ENCODE measurements around the gene USP49. TPM values are rescaled to one million over a fixed set of nuclear protein-coding genes. Genes with fewer than 3 reads are reported as not detected.

Gene USP49
- total and polyA plus RNA-seq, 10 of the 15 experiments (the other 5 are each of a cell fraction or from before 2014, with no cell fraction given), result 1.0 to 7.7 (median 4.3) TPM

DNA sequence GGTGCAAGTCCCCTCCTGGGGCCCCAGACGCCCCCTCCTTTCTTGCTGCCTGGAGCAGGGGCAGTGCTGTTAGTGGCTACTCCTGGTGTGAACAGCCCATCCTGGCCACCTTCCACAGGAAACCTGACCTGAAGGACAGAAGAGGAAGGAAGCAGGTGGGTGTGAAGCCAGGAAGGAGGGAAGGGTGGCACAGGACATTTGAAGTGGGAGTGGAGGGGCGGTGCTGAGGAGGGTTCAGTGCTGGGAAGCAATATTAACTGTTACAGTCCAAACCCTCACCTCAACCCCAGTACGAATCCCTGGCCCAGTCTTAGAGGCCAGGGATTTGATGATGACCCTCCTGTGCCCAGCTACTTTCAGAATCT, 113.8 kb downstream of the USP49 start:
- H3K79me2 ChIP-seq (ENCODE audit: control insufficient read depth, insufficient read depth, low read length), result no peaks in the 10 kb centered on the region
- H3K4me2 ChIP-seq (ENCODE audit: control insufficient read depth, insufficient read depth), result no peak overlapping the region
- 10% methylated on average over 3 of the region's 3 CpGs for WGBS (ENCODE audit: insufficient coverage, insufficient replicate concordance, low lambda C conversion rate, missing lambda C conversion rate)
- no peak overlapping the region for H3K9ac ChIP-seq (ENCODE audit: control insufficient read depth, insufficient read depth, low read length)
- H3K36me3 ChIP-seq (ENCODE audit: control insufficient read depth in 2 of 2, insufficient read depth in 2 of 2, low read length in 1 of 2), result peaks cover 0 to 3% of the 10 kb centered on the region in 2 experiments; a peak in 1 of 4 replicates
- ATAC-seq, result no peak
- RAD21 ChIA-PET (ENCODE audit: unreplicated experiment), result interaction anchor here (1.0 to 1.9 kb wide), 2 partner anchors 48 to 264 kb away, joined by 3 to 9 read pairs; no protein-coding TSS in a partner anchor
- in situ Hi-C loops (cut with MboI), result no loop called here
- H3K4me3 ChIP-seq, result no peak overlapping the region
- POLR2A ChIA-PET, result no interaction called here
- no peak for DNase-seq (ENCODE audit: low read depth, low spot score)
- no peak overlapping the region for H3K27ac ChIP-seq (ENCODE audit: control insufficient read depth, insufficient read depth)
- H3K27me3 ChIP-seq (replicated peaks in 1 of 2; ENCODE audit: control insufficient read depth in 2 of 2, insufficient read depth in 2 of 2, low read length in 1 of 2), result no peaks in the 10 kb centered on the region
- CTCF ChIA-PET, result interaction anchor here (0.9 to 8.3 kb wide), 5 partner anchors 10 to 324 kb away, joined by 3 to 141 read pairs (median 4); no protein-coding TSS in a partner anchor
- FAIRE-seq, result no peak
- SMC1A ChIA-PET (ENCODE audit: uncharacterized antibody, unreplicated experiment), result interaction anchor here (2.7 kb wide), 1 partner anchor 263 kb away, joined by 20 read pairs; no protein-coding TSS in a partner anchor
- BruUV-seq (replicated peaks), result no TSS peak
- no peak overlapping the region for H2AFZ ChIP-seq (ENCODE audit: control insufficient read depth, low read depth, low read length)
- H3K9me3 ChIP-seq (replicated peaks; ENCODE audit: control insufficient read depth, insufficient read depth, low read length), result no peaks in the 10 kb centered on the region
- intact Hi-C loops (cut with micrococcal nuclease; ENCODE audit: unreplicated experiment), result loop anchor here (2.0 to 5.0 kb wide), 2 partner anchors 385 to 431 kb away; no protein-coding TSS in a partner anchor
- H3K4me1 ChIP-seq (ENCODE audit: control insufficient read depth, insufficient read depth, low read length), result peaks cover 29% of the 10 kb centered on the region
- TF ChIP-seq, protein P1, sequence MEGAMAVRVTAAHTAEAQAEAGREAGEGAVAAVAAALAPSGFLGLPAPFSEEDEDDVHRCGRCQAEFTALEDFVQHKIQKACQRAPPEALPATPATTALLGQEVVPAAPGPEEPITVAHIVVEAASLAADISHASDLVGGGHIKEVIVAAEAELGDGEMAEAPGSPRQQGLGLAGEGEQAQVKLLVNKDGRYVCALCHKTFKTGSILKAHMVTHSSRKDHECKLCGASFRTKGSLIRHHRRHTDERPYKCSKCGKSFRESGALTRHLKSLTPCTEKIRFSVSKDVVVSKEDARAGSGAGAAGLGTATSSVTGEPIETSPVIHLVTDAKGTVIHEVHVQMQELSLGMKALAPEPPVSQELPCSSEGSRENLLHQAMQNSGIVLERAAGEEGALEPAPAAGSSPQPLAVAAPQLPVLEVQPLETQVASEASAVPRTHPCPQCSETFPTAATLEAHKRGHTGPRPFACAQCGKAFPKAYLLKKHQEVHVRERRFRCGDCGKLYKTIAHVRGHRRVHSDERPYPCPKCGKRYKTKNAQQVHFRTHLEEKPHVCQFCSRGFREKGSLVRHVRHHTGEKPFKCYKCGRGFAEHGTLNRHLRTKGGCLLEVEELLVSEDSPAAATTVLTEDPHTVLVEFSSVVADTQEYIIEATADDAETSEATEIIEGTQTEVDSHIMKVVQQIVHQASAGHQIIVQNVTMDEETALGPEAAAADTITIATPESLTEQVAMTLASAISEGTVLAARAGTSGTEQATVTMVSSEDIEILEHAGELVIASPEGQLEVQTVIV (IDR thresholded peaks at IDR 0.05; ENCODE audit: borderline replicate concordance, partially characterized antibody), result no peak
- TF ChIP-seq ZNF207 (IDR thresholded peaks at IDR 0.05; ENCODE audit: borderline replicate concordance), result no peak
- no peak for TF ChIP-seq LARP7 (IDR thresholded peaks at IDR 0.05)
- no peak for TF ChIP-seq BHLHE40 (IDR thresholded peaks at IDR 0.05; ENCODE audit: borderline replicate concordance in 1 of 2, low read depth in 2 of 2, low read length in 1 of 2)
- no peak for TF ChIP-seq ZNF217 (IDR thresholded peaks at IDR 0.05)
- TF ChIP-seq RCOR1 (conservative IDR thresholded peaks at IDR 0.05; ENCODE audit: low read depth, low read length), result no peak
- TF ChIP-seq MEF2A (IDR thresholded peaks at IDR 0.05; ENCODE audit: insufficient read depth, low read depth, low read length), result no peak
- no peak for TF ChIP-seq YBX1 (IDR thresholded peaks at IDR 0.05)
- TF ChIP-seq NFIC (IDR thresholded peaks at IDR 0.05; ENCODE audit: low read depth, low read length), result no peak
- TF ChIP-seq EED (IDR thresholded peaks at IDR 0.05; ENCODE audit: low read depth), result no peak
- no peak for TF ChIP-seq KDM1A (IDR thresholded peaks at IDR 0.05; ENCODE audit: borderline replicate concordance)
- H4K20me1 ChIP-seq (ENCODE audit: control insufficient read depth, insufficient read depth), result no peaks in the 10 kb centered on the region

Data from GM12878 (cell line).